ENCODE results near the gene AK3.

- TF ChIP-seq CTCF (optimal IDR thresholded peaks at IDR 0.05 in 1 of 3, IDR thresholded peaks at IDR 0.05 in 1 of 3, conservative IDR thresholded peaks at IDR 0.05 in 1 of 3; ENCODE audit: extremely low read depth in 1 of 3, insufficient read depth in 2 of 3, low read length in 3 of 3) (no peak), EZH2 (IDR thresholded peaks at IDR 0.05; ENCODE audit: low read length) (no peak)
Observed at GRCh38 chr9:4788703-4789102, 47.7 kb upstream of the AK3 start.
